Suprapubic skin (tissue), 3 donors: Measurements from ENCODE around the gene TACR1.

ENCODE experiments used
- EP300 ChIP-seq: sonication (generic); formaldehyde crosslinking; IDR thresholded peaks from one replicate; pipeline ENCODE4 v1.6.1; 2017; ENCODE audit warnings: antibody characterized with exemption
- TF ChIP-seq, protein P1 (sequence below), 2 donors: fragments of 200-600 bp in 1 of 2; fragments of 450-650 bp in 1 of 2; sonication (generic) in 1 of 2; IDR thresholded peaks; one replicate each; pipeline ENCODE4 v1.5.1; 2016 to 2019; ENCODE audit warnings: antibody characterized with exemption in 2 of 2, mild to moderate bottlenecking in 1 of 2, moderate library complexity in 1 of 2

DNA sequence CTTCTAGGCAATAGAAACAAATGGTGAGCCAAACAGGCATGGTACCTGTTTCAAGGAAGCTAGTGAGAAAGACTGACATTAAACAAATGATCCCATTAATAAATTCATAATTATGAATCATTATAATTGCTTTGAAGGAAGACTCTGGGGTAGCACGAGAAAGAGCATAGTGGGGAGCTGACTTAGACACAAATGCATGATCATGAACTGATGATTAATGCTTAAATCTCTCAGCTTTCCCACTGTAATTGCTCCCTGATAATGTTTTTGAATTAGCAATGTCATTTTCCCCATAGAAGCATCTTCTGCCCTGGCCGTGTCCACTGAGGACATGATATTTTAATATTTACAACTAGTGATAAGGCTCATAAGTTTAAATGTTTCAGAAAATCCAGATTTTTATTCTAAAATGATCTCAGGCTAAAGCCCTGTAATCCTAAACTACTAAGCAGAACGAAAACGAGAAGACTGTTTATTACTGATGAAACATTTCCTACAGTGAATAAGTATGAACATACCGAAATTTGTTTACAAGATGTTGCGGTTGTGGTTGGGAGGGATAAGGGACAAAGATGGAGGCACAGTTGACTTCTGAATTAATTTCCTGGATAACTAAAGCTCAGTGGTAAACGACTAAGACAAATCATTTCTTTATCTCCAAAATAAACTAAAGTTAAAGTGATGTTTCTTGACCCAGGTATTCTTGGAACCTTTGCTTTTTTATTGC, 47.3 kb upstream of the TACR1 start:
- no peak for TF ChIP-seq EP300
- TF ChIP-seq, protein P1, sequence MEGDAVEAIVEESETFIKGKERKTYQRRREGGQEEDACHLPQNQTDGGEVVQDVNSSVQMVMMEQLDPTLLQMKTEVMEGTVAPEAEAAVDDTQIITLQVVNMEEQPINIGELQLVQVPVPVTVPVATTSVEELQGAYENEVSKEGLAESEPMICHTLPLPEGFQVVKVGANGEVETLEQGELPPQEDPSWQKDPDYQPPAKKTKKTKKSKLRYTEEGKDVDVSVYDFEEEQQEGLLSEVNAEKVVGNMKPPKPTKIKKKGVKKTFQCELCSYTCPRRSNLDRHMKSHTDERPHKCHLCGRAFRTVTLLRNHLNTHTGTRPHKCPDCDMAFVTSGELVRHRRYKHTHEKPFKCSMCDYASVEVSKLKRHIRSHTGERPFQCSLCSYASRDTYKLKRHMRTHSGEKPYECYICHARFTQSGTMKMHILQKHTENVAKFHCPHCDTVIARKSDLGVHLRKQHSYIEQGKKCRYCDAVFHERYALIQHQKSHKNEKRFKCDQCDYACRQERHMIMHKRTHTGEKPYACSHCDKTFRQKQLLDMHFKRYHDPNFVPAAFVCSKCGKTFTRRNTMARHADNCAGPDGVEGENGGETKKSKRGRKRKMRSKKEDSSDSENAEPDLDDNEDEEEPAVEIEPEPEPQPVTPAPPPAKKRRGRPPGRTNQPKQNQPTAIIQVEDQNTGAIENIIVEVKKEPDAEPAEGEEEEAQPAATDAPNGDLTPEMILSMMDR (IDR thresholded peaks at IDR 0.05), result no peak
